H4 (cell line): Measurements from ENCODE around the gene NUP210L. TPM values are rescaled to one million over a fixed set of nuclear protein-coding genes. Genes with fewer than 3 reads are reported as not detected.

ENCODE experiments used
- DNase-seq: peaks from one replicate; pipeline ENCODE4 v3.0.0-alpha.2; 2015; ENCODE audit warnings: low spot score
- total RNA-seq: library from RNA; depleted of rRNA; stranded (reverse); fragments of >200 nt; shearing (Covaris generic); gene quantifications from 2 replicates; pipeline ENCODE4 v1.2.3, GENCODE V29; 2014; rRNA removed

Gene NUP210L
- total RNA-seq, result 0.02 TPM in 1 of 2 replicates, not detected in the other

- DNase-seq, result no peak
These were observed at the start of gene NUP210L for GRCh38 chr1:154154534-154155191. NUP210L (minus strand) TSS chr1:154155073.

GRCh38 chr1:154199563-154199879 is 44.6 kb upstream of the NUP210L start:
- DNase-seq, result no peak

GRCh38 chr1:154198756-154199562 is 44.1 kb upstream of the NUP210L start:
- DNase-seq, result peak; percentile 47

GRCh38 chr1:154193821-154194220 is 38.9 kb upstream of the NUP210L start:
- DNase-seq, result no peak

GRCh38 chr1:154192476-154192875 is 37.6 kb upstream of the NUP210L start:
- DNase-seq, result no peak

GRCh38 chr1:154191990-154192461 is 37.2 kb upstream of the NUP210L start, which contains the start of gene TPM3:
TPM3 (minus strand) TSS chr1:154192100; CDS start chr1:154192018, 82 bp downstream.
- DNase-seq, result no peak

GRCh38 chr1:154190550-154190949 is 35.7 kb upstream of the NUP210L start:
- DNase-seq, result no peak

- DNase-seq, result no peak
These were observed 32.1 kb upstream of the NUP210L start for GRCh38 chr1:154186852-154187501.

- no peak for DNase-seq
These were observed 31.3 kb upstream of the NUP210L start for GRCh38 chr1:154186177-154186576.

- peak; percentile 98 for DNase-seq
These were observed 28.4 kb upstream of the NUP210L start for GRCh38 chr1:154183046-154183915.

GRCh38 chr1:154182344-154183045 is 27.6 kb upstream of the NUP210L start:
- DNase-seq, result peak; percentile 72

- DNase-seq, result no peak
These were observed 27.1 kb upstream of the NUP210L start for GRCh38 chr1:154181944-154182343.

GRCh38 chr1:154179946-154180687 is 25.2 kb upstream of the NUP210L start:
- no peak for DNase-seq

- no peak for DNase-seq
These were observed 24.3 kb upstream of the NUP210L start for GRCh38 chr1:154178911-154179811.

- DNase-seq, result no peak
These were observed 23.1 kb upstream of the NUP210L start for GRCh38 chr1:154178013-154178412.

- no peak for DNase-seq
These were observed 21.5 kb upstream of the NUP210L start for GRCh38 chr1:154176337-154176736.

- DNase-seq, result no peak
These were observed 19.8 kb upstream of the NUP210L start for GRCh38 chr1:154174654-154175053.

GRCh38 chr1:154171880-154172279 is 17.0 kb upstream of the NUP210L start:
- no peak for DNase-seq

GRCh38 chr1:154171223-154171583 is 16.3 kb upstream of the NUP210L start:
- DNase-seq, result no peak
